Upper lobe of left lung (tissue), 4 donors: ENCODE results near the gene TRDMT1.

Source experiments
- POLR2A ChIP-seq, 4 donors: fragments of 450-650 bp; IDR thresholded peaks; one replicate each; pipeline ENCODE4 v1.5.1; 2016 to 2017; ENCODE audit warnings: antibody characterized with exemption in 4 of 4, mild to moderate bottlenecking in 2 of 4
- TF ChIP-seq, protein P1 (sequence below), 6 experiments: fragments of 450-650 bp in 4 of 6; fragments of 200-600 bp in 2 of 6; sonication (generic) in 2 of 6; IDR thresholded peaks; one replicate each; pipeline ENCODE4 v1.5.1; 2016 to 2019; ENCODE audit warnings: antibody characterized with exemption in 6 of 6

DNA sequence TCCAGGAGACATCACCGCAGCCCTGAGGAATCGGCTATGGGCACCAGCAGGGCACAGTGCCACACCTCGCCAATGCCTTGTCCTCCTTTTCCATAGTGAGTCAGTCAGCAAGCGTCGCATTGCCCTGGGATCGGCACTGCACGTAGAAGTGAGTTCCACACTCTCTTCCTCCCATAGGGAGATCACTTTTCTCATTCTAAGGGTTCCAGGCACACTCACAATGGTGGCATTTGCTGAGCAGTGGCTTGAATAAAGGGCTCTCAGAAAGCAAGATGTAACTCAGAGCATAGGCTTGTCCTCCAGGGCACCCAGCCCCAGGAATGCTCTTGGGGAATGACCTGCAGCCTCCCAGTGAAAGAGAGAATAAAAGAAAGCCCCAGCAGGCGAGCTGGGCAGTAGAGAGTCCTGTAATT, 25.4 kb upstream of the TRDMT1 start:
- TF ChIP-seq, protein P1, sequence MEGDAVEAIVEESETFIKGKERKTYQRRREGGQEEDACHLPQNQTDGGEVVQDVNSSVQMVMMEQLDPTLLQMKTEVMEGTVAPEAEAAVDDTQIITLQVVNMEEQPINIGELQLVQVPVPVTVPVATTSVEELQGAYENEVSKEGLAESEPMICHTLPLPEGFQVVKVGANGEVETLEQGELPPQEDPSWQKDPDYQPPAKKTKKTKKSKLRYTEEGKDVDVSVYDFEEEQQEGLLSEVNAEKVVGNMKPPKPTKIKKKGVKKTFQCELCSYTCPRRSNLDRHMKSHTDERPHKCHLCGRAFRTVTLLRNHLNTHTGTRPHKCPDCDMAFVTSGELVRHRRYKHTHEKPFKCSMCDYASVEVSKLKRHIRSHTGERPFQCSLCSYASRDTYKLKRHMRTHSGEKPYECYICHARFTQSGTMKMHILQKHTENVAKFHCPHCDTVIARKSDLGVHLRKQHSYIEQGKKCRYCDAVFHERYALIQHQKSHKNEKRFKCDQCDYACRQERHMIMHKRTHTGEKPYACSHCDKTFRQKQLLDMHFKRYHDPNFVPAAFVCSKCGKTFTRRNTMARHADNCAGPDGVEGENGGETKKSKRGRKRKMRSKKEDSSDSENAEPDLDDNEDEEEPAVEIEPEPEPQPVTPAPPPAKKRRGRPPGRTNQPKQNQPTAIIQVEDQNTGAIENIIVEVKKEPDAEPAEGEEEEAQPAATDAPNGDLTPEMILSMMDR (IDR thresholded peaks at IDR 0.05), result no peak
- no peak for TF ChIP-seq POLR2A (IDR thresholded peaks at IDR 0.05)
